ENCODE results near the gene CDK15. TPM values are rescaled to one million over a fixed set of nuclear protein-coding genes. Genes with fewer than 3 reads are reported as not detected.

The CDK15 gene
- total and polyA plus RNA-seq, 9 donors, result 0.56 to 2.2 (median 1.1) TPM

DNA sequence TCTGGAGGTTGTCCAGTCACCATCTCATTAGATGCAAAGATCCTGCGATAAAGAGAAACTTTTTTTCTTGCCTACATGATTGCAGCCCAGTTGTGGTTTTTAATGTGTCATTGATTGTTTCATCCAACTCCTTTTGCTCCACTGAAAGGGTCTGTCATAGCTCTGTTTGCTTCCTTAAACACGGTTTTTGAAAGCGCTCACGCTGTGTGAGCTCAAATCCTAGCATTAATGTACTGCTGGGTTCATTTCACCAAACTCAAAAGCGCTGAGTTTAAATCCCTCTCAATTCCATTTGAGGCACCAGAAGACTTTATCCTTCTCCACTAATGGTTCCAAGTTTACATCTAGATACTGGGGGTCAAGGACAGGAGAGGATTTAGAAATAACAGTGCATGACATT lies 53.6 kb downstream of the CDK15 start:
- no peak overlapping the region for H3K4me3 ChIP-seq (ENCODE audit: low read length)
- H3K27me3 ChIP-seq (ENCODE audit: control insufficient read depth, insufficient read depth, low read length), result peaks cover 6% of the 10 kb centered on the region
- H3K4me1 ChIP-seq (ENCODE audit: control insufficient read depth, insufficient read depth, low read length), result peaks cover 8% of the 10 kb centered on the region
- 96% methylated on average over 3 of the region's 5 CpGs for WGBS (ENCODE audit: insufficient coverage)
- no peaks in the 10 kb centered on the region for H3K36me3 ChIP-seq (ENCODE audit: control insufficient read depth, insufficient read depth, low read length)
- H3K27ac ChIP-seq (ENCODE audit: low read length), result no peak overlapping the region
- no peaks in the 10 kb centered on the region for H3K9me3 ChIP-seq (replicated peaks; ENCODE audit: control insufficient read depth, low read depth, low read length)
- DNase-seq, result no peak

DNA sequence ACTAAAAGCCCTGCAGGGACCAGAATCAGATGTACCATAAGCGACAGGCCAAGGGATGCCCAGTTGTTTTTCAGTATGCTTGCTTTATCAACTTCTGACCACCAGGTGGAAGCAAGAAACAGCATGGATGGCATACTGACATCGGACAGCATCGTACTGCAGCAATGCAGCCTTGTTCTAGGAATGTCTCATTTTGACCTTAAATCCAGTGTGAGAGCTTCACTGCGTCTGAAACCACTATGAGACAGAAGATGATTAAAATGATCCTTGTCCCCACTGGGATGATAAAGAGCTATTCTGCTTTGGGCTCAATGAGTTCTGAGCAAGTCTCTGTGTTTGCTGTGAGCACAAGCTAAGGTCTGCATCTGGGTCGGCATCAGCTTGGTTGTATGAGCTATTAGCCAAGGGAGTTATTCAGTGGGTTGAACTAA lies 54.3 kb downstream of the CDK15 start:
- Histone ChIP-seq H3K4me3 (ENCODE audit: low read length) (no peak overlapping the region), H3K27ac (ENCODE audit: low read length) (no peak overlapping the region), H3K27me3 (ENCODE audit: control insufficient read depth, insufficient read depth, low read length) (peaks cover 6% of the 10 kb centered on the region), H3K4me1 (ENCODE audit: control insufficient read depth, insufficient read depth, low read length) (peaks cover 8% of the 10 kb centered on the region), H3K9me3 (replicated peaks; ENCODE audit: control insufficient read depth, low read depth, low read length) (no peaks in the 10 kb centered on the region), H3K36me3 (ENCODE audit: control insufficient read depth, insufficient read depth, low read length) (no peaks in the 10 kb centered on the region)
- DNase-seq, result peak; percentile 86
- WGBS (ENCODE audit: insufficient coverage), result 5% methylated on average over 4 of the region's 5 CpGs

DNA sequence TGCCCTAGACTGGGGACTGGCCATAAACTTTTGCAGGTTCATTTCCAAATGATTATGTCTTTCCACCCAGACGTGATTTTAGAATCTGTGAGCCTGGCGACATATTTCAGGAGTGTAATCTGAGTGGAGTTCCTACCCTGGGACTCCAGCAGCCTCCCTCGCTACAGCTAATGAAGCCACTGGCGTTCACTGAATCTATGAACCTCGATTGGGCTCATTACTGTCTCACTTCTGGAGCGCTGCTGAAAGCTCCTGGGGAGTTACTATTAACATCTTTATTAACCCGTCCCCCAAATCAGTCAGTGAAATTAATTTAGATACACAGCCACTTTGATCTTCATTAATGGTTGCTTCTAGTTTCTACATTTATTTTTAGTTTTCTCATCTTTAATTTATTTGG lies 56.5 kb downstream of the CDK15 start:
- Histone ChIP-seq H3K27me3 (ENCODE audit: control insufficient read depth, insufficient read depth, low read length) (peaks cover 6% of the 10 kb centered on the region), H3K27ac (ENCODE audit: low read length) (no peak overlapping the region), H3K9me3 (replicated peaks; ENCODE audit: control insufficient read depth, low read depth, low read length) (no peaks in the 10 kb centered on the region), H3K36me3 (ENCODE audit: control insufficient read depth, insufficient read depth, low read length) (no peaks in the 10 kb centered on the region), H3K4me1 (ENCODE audit: control insufficient read depth, insufficient read depth, low read length) (peaks cover 8% of the 10 kb centered on the region), H3K4me3 (ENCODE audit: low read length) (no peak overlapping the region)
- DNase-seq, result no peak
- 63% methylated on average over 3 of the region's 7 CpGs for WGBS (ENCODE audit: insufficient coverage)

DNA sequence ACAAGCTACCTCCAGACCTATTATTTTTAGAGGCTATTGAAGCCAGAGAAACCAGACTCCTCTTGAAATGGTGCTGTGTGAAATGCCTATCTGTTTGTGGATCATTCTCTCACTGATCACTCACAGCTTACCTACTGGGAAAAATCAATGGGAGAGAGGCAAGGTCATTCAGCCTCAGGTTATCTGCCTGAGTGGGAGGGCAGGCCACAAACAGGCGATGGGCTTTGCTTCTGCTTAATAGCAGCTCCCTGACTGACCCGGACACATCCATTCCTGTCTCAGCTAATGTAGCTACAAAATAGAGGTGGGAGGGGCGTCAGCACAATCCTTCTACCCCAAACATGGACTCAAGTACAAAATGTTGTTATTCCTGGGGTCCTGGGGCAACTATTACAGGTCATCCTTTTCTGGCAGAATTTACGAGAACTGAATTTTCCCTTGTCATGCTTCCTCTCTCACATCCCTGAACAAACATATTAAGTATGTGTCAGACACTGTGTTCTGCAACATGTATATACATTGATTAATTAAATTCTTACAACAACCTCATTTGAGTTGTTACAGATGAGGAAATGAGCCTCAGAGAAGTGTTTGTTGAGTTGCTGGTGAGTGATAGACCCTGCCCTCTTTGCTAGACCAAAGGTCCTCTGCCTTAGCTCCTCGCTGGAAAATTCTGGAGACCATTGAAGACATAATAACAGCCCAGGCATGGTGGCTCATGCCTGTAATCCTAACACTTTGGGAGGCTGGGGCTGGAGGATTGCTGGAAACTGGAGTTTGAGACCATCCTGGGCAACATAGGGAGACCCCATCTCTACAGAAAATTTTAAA lies 60.5 kb downstream of the CDK15 start:
- Histone ChIP-seq H3K4me1 (ENCODE audit: control insufficient read depth, insufficient read depth, low read length) (no peaks in the 10 kb centered on the region), H3K27ac (ENCODE audit: low read length) (no peak overlapping the region), H3K4me3 (ENCODE audit: low read length) (no peak overlapping the region), H3K36me3 (ENCODE audit: control insufficient read depth, insufficient read depth, low read length) (no peaks in the 10 kb centered on the region), H3K27me3 (ENCODE audit: control insufficient read depth, insufficient read depth, low read length) (no peaks in the 10 kb centered on the region), H3K9me3 (replicated peaks; ENCODE audit: control insufficient read depth, low read depth, low read length) (no peaks in the 10 kb centered on the region)
- no CpG with 5 or more reads among the region's 5 CpGs for WGBS (ENCODE audit: insufficient coverage)
- no peak for DNase-seq

DNA sequence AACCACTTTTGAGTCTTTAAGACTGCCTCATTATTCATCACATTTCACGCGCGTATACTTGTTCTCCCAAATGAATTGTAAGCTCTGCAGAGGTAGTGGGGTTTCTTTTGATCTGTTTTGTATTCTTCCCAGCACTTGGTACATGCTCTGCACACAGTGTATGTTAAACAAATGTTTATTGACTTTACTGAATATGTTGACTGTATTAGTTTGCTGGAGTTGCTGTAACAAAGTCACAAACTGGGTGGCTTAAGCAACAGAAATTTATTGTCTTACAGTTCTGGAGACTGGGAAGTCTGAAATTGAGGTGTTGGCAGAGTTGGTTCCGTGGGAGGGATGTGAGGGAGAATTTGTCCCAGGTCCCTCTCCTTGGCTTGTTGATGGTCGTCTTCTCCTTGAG lies 65.1 kb downstream of the CDK15 start:
- Histone ChIP-seq H3K9me3 (replicated peaks; ENCODE audit: control insufficient read depth, low read depth, low read length) (no peaks in the 10 kb centered on the region), H3K4me1 (ENCODE audit: control insufficient read depth, insufficient read depth, low read length) (peaks cover 2% of the 10 kb centered on the region), H3K27ac (ENCODE audit: low read length) (no peak overlapping the region), H3K36me3 (ENCODE audit: control insufficient read depth, insufficient read depth, low read length) (no peaks in the 10 kb centered on the region), H3K27me3 (ENCODE audit: control insufficient read depth, insufficient read depth, low read length) (no peaks in the 10 kb centered on the region), H3K4me3 (ENCODE audit: low read length) (no peak overlapping the region)
- no peak for DNase-seq
- WGBS (ENCODE audit: insufficient coverage), result 83% methylated on average over 1 of the region's 5 CpGs

DNA sequence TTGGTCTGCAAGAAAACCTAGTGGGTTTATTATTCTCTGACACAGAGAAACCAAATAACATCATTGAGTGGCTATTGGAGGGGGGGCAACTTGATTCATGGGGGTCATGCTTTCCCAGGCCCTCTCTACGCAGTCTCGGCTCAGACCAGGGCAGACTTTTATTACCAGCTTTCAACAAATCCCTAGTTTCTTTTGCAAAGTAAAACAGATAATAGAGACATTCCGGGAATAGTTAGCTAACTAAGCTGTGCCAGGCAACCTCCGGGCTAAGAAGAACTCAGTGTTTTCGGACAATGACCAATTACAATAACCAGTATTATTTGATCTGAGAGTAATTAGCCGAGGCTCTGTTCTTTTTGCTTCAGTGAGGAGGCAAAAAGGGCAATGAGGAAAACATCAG lies 66.3 kb downstream of the CDK15 start:
- Histone ChIP-seq H3K27ac (ENCODE audit: low read length) (no peak overlapping the region), H3K4me3 (ENCODE audit: low read length) (no peak overlapping the region), H3K27me3 (ENCODE audit: control insufficient read depth, insufficient read depth, low read length) (no peaks in the 10 kb centered on the region), H3K36me3 (ENCODE audit: control insufficient read depth, insufficient read depth, low read length) (no peaks in the 10 kb centered on the region), H3K4me1 (ENCODE audit: control insufficient read depth, insufficient read depth, low read length) (peaks cover 2% of the 10 kb centered on the region), H3K9me3 (replicated peaks; ENCODE audit: control insufficient read depth, low read depth, low read length) (no peaks in the 10 kb centered on the region)
- DNase-seq, result no peak
- WGBS (ENCODE audit: insufficient coverage), result 60% methylated on average over 2 of the region's 6 CpGs

DNA sequence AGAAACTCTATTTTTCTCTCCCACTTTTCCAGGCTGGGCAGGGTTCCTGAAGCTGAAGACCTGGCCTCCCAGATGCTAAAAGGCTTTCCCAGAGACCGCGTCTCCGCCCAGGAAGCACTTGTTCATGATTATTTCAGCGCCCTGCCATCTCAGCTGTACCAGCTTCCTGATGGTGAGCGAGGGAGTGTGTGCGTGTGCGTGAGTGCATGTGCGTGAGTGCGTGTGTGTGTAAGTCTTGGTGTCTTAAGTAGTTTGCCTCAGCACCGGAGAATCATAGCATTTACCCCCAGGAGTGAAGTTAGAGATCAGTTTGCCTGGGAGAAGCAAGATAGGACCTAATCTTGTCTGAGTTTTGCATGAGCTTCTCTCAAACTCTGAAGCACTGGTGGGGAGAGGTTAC lies 73.7 kb downstream of the CDK15 start:
- no peak for DNase-seq

DNA sequence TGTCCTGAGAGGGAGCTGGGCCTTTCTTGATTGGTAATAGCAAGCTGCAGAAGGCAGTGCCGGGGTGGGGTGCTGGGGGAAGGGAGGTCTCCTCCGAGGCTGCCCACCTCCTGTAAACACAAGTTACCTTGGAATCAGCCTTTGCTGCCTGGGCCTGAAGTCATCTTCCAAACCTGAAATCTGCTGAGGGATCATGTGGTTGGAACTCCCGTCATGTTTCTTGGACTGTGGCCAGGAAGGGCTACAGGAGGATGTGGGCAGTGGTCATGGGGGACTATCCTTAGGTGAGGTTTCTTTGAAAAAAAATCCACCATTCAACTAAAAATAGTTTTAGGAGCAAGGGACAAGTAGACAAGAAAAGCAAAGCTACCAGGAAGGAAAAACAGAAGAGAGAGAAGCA lies 74.2 kb downstream of the CDK15 start:
- WGBS (ENCODE audit: insufficient coverage), result no CpG with 5 or more reads among the region's 3 CpGs
- no peaks in the 10 kb centered on the region for H3K9me3 ChIP-seq (replicated peaks; ENCODE audit: control insufficient read depth, low read depth, low read length)
- no peak overlapping the region for H3K4me3 ChIP-seq (ENCODE audit: low read length)
- H3K27ac ChIP-seq (ENCODE audit: low read length), result peak overlapping the region; percentile 52
- no peak for DNase-seq
- H3K27me3 ChIP-seq (ENCODE audit: control insufficient read depth, insufficient read depth, low read length), result no peaks in the 10 kb centered on the region
- H3K4me1 ChIP-seq (ENCODE audit: control insufficient read depth, insufficient read depth, low read length), result peaks cover 40% of the 10 kb centered on the region
- no peaks in the 10 kb centered on the region for H3K36me3 ChIP-seq (ENCODE audit: control insufficient read depth, insufficient read depth, low read length)

More for the DNA sequence above, 73.7 kb downstream of the CDK15 start:
- Histone ChIP-seq H3K27ac (ENCODE audit: low read length) (peak overlapping the region; percentile 52), H3K27me3 (ENCODE audit: control insufficient read depth, insufficient read depth, low read length) (no peaks in the 10 kb centered on the region), H3K36me3 (ENCODE audit: control insufficient read depth, insufficient read depth, low read length) (no peaks in the 10 kb centered on the region), H3K9me3 (replicated peaks; ENCODE audit: control insufficient read depth, low read depth, low read length) (no peaks in the 10 kb centered on the region), H3K4me3 (ENCODE audit: low read length) (no peak overlapping the region), H3K4me1 (ENCODE audit: control insufficient read depth, insufficient read depth, low read length) (peaks cover 40% of the 10 kb centered on the region)
- 78% methylated on average over 6 of the region's 10 CpGs for WGBS (ENCODE audit: insufficient coverage)

DNA sequence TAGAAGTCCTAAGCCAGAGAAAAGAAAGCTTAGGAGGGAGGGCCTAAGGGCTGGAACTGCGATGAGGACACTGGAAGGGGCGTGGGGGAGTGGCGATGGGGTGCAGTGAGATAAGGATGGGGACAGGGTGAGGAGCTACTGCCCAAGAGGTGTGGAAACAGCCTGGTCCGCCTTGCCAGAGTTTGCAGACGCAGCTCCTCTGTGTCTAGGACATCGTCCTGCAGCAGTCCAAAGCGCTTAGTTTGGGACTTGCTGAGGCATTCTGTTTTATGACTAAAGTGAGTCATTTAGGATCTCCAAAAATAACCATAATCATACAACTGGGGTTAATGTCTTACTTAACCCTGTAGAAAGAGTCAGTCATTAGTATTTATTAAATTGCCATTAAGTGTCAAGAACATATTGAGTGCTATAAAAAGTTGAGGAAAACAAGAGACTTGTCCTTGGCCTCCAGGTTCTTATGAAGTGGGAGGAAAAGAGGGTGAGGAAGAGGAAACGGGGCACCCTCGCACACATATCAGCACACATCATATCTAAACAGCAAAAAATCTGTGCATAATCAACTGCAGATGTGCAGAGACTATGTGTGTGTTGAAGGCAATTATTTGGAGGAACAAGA lies 74.8 kb downstream of the CDK15 start:
- WGBS (ENCODE audit: insufficient coverage), result 24% methylated on average over 4 of the region's 9 CpGs
- Histone ChIP-seq H3K4me3 (ENCODE audit: low read length) (no peak overlapping the region), H3K4me1 (ENCODE audit: control insufficient read depth, insufficient read depth, low read length) (peaks cover 40% of the 10 kb centered on the region), H3K27me3 (ENCODE audit: control insufficient read depth, insufficient read depth, low read length) (no peaks in the 10 kb centered on the region), H3K27ac (ENCODE audit: low read length) (peak overlapping the region; percentile 52), H3K9me3 (replicated peaks; ENCODE audit: control insufficient read depth, low read depth, low read length) (no peaks in the 10 kb centered on the region), H3K36me3 (ENCODE audit: control insufficient read depth, insufficient read depth, low read length) (no peaks in the 10 kb centered on the region)
- no peak for DNase-seq

DNA sequence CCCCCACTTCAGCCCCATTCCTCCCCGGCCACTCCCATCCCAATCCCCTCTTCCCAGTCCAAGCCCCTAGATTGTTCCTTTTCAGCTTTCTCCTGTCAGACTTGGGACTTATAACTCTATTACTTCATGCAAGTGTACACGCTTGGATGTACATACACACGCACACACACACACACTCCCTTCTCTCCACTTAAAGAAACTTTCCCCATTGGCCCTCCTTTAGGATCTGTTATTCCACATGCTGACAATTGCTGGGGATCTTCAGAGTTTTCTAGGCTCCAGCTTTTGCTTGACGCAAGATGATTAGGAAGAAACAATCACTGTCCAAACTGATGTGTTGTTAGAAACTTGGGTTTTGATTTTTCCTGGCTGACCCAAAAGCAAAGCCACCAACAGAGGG lies 75.4 kb downstream of the CDK15 start:
- WGBS (ENCODE audit: insufficient coverage), result 64% methylated on average over 3 of the region's 4 CpGs
- Histone ChIP-seq H3K9me3 (replicated peaks; ENCODE audit: control insufficient read depth, low read depth, low read length) (no peaks in the 10 kb centered on the region), H3K27me3 (ENCODE audit: control insufficient read depth, insufficient read depth, low read length) (no peaks in the 10 kb centered on the region), H3K4me3 (ENCODE audit: low read length) (no peak overlapping the region), H3K27ac (ENCODE audit: low read length) (no peak overlapping the region), H3K4me1 (ENCODE audit: control insufficient read depth, insufficient read depth, low read length) (peaks cover 40% of the 10 kb centered on the region), H3K36me3 (ENCODE audit: control insufficient read depth, insufficient read depth, low read length) (no peaks in the 10 kb centered on the region)
- no peak for DNase-seq

Measured in muscle of leg (tissue), 11 donors.